HG03039 (cell line): ENCODE data around the gene HLA-DPB1.
"Not testable (repeated sequence)": the region's sequence is repeated elsewhere in the genome, so short reads cannot be mapped to it uniquely, and the experiment has no call there.

Source experiments
- ATAC-seq: cut with Tn5 transposase; IDR thresholded peaks from one replicate; pipeline ENCODE4 v1.9.1; 2021; ENCODE audit warnings: mild to moderate bottlenecking, moderate library complexity; ENCODE audit not compliant: unreplicated experiment

The HLA-DPB1 gene

DNA sequence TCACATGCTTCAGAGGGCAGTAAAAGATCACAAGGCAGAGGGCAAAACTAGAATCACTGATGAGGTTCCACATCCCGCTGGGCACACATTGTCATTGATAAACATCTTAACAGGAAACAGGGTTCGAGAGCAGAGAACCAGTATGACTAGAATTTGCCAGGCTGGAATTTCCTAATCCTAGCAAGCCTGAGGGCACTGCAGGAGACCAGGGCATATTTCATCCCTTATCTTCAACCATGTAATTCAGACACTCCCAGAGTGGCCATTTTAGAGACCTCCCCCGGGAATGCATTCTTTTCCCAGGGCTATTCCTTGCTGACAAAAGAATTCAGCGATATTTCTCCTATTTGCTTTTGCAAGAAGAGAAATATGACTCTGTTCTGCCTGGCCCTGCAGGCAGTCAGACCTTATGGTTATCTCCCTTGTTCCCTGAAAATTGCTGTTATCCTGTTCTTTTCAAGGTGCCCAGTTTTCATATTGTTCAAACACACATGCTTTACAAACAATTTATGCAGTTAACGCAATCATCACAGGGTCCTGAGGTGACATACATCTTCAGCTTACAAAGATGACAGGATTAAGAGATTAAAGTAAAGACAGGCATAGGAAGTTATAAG lies 25.4 kb downstream of the HLA-DPB1 start:
- ATAC-seq = not testable (repeated sequence)

- no peak for ATAC-seq
These were observed 28.0 kb downstream of the HLA-DPB1 start for GRCh38 chr6:33103776-33104175.

DNA sequence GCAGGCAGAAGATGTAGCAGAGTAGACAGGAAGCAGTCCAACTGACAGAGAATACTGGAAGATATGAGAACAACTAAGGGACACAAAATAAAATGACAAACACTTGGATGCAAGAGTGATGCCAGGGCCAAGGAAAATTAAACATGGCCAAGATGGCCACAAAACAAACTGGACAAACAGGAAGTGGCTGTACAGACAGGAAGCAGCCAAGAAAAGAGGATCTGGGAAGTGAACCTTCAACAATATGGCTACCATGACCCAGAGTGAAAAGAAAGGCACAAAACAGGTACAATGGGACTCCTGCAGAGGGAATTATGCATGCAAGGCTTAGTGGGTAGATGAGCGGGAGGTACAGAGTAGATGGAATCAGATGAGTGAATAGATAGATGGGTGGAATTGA lies 29.1 kb downstream of the HLA-DPB1 start:
- ATAC-seq = no peak

- no peak for ATAC-seq
These were observed 29.6 kb downstream of the HLA-DPB1 start for GRCh38 chr6:33105386-33105785.

DNA sequence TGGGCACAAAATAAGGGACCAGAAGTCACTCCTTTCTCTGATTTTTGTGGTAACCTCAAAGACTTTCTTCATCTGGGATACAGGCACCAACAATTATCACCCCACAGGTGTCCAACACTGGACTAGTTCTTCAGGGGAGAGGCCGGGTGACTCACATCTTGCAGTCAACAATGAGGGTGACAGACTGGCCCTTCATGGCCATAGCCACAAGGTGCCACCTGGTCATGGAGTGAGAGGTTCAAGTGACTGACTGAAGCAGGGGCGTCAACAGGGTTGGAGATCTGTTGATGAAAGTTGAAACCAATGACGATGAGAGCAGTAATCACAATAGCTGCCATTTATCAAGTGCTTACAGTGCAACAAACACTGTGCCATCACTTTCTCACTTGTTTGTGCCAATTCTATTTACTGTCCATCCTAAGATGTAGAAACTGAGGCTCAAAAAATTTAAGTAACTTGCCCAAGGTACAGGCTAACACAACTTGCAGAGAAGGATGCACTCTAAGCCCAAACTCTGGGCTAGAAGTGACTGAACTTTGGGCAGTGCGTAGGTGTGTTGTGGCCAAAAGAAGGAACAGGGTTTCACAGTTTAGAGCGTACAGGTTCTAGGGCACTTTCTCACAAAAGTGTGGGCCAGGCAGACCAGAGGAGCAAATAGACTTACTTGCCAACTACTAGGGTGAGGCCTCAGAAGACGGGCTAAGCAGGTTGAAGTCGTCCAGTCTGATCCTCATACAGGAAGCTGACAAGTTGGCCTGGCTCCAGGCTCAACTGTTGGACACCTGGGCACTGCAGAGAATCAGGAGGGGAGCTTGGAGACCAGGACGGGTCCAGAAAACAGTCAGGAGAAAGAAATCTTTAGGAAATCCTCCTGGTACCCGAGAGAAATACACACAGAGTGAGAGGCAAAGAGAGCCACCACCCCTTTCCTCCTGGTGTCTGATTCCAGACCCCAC lies 30.4 kb downstream of the HLA-DPB1 start:
- ATAC-seq = no peak

DNA sequence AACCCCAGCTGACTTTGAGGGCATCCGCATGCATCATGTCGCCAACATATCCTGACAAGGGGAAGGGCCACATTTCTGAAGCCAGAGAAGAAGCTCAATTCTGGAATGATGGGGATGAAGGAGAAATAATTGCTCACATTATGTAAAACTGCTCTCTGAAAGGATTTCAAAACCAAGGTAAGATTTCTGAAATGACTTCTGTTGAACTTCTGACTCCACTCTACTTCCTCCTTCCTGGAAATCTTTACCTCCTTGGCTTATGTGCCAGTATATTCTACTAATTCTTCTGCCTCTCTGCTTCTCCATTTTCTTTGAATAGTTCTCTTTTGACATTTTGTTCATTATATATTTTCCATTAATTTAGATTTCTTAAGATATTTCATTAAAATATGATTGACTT lies 31.9 kb downstream of the HLA-DPB1 start:
- no peak for ATAC-seq

- no peak for ATAC-seq
These were observed 32.5 kb downstream of the HLA-DPB1 start for GRCh38 chr6:33108307-33108706.

GRCh38 chr6:33112148-33112547 lies 36.4 kb downstream of the HLA-DPB1 start:
- ATAC-seq = peak; percentile 69

- ATAC-seq = no peak
These were observed 38.0 kb downstream of the HLA-DPB1 start for GRCh38 chr6:33113755-33114154.

DNA sequence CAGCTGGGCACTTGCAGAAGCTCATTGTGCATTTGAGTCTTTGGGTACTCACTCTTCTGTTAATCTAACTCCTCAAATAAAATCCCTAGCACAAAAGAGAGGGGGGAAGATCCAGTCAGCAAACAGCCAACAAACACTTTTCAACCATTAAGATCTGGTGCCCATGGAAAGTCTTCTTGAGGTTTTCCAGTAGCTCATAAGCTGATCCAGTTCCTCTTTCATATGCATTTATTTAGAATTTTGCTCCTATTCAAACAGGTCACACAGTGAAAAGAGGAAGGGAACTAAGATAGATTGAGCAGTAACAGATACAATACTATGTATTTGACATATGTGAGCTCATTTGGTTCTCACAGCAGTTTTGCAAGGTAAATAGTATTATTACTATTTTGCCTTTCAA lies 38.6 kb downstream of the HLA-DPB1 start:
- ATAC-seq = no peak

DNA sequence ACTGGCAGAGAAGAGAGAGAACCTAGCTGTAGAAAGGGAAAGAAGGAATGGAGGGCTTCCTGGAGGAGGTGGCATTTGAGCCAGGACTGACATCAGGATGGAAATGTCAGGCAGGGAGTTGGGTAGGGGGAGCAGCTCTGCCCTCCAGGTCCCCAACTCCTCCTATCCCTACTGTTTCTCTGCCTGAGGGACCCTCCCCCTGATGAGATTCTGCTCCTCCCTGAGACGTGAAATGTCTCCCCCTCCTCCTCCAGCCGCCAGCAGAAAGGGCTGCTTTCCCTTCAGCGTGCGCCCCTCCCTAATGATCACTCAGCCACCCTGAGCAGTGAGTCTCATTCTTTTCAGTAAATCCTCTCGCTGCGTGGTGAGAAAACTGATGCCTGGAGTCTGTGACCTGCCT lies 40.6 kb downstream of the HLA-DPB1 start:
- ATAC-seq = no peak

DNA sequence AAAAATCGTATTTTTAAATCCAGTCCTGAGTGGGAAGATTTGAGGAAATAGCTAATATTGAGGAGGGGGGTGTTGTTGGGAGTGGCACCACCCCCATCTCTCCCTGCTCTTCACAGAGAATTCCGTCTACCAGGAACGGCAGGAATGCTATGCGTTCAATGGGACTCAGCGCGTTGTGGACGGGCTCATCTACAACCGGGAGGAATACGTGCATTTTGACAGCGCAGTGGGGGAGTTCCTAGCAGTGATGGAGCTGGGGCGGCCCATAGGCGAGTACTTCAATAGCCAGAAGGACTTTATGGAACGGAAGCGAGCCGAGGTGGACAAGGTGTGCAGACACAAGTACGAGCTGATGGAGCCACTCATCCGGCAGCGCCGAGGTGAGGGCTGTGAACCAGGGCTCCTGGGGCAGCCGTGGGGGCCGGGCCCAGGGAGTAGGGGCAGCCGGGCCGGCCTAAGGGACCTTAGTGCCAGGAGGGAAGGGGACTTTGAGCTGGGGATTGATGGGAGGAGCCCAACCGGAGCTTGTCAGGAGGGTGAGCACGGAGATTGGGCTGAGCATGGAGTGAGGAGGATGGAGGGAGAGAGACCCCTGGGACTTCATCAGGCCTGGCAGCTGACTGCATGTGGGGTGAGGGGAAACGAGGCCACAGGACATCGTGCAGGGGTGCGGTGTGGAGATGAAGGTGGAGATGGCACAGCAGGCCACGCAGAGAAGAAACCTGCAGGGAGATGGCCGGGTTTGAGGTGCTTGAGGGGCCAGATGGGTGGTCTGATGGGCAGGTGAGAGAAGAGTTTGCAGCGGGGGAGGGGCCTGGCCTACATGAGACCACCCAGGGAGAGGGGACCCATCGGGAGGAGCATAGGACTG lies 41.3 kb downstream of the HLA-DPB1 start:
- no peak for ATAC-seq

- ATAC-seq = no peak
These were observed 42.1 kb downstream of the HLA-DPB1 start for GRCh38 chr6:33117811-33118277.

DNA sequence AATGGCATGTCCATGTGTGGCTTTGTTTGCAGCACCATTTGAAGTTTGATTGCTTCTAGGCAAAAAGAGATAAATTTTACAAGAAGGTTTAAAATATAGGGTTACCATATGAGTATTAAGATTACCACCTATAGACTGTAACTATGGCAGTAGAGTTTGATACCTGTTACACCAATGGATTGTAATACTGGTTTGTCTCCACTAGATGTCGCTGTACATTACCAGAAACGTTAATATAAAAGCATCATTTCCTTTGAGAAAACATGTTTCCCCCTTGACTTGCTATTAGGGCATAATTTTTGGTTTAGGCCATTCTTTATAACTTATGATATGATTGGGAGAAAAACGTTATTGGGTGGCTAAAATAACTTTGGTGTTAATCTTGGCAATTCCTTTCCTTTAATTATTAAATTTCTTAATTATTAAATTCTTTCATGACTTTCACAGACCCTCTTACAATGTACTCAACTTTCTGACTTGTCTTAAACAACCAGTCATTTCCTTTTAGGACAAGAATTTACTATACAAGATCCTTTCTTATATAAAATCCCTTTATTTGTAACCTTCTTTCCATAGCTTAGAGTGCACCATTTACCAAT lies 42.8 kb downstream of the HLA-DPB1 start:
- no peak for ATAC-seq

GRCh38 chr6:33120001-33120400 lies 44.2 kb downstream of the HLA-DPB1 start:
- no peak for ATAC-seq

GRCh38 chr6:33123181-33123580 lies 47.4 kb downstream of the HLA-DPB1 start:
- no peak for ATAC-seq

GRCh38 chr6:33123732-33124524 lies 48.1 kb downstream of the HLA-DPB1 start:
- no peak for ATAC-seq

DNA sequence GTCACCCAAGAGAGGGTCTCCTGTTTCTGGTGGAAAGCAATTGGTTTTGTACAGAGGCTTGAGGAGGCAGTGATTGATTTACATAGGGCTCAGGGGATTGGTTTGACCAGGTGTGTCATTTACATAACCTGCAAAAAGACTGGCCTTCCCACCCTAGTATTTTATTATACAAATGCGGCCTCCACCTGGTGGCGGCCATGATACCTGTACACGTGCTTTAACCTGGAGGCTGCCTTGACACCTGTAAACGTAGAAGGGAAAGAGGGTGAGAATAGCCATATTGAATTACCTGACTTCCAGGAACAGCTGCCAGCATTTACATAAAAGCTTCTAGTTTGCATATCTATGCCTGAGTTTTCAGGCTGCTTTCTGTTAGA lies 48.7 kb downstream of the HLA-DPB1 start:
- ATAC-seq = no peak

DNA sequence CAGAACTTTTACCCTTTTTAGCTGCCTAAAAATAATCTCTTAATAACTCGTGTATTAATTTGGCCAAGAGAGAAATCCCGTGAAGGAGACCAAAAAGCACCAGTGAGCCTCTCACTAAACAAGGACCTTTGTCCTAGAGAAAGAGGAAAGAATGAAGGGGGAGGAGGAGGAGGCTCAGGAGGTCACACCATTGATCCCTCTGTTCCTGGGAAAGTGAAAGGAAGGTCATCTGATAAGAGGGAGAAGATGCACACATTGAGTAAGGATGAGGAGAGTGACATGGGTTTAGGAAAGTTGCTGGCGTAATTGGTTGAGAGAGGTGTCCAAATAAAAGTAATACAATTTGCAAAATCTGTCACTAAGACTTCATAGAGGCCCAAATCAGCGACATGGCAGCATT lies 49.2 kb downstream of the HLA-DPB1 start:
- ATAC-seq = no peak

GRCh38 chr6:33126101-33126714 lies 50.4 kb downstream of the HLA-DPB1 start:
- no peak for ATAC-seq
